H9 (cell line): ENCODE data around the gene PANX2. TPM values are rescaled to one million over a fixed set of nuclear protein-coding genes. Genes with fewer than 3 reads are reported as not detected.

ENCODE experiments used
- DNase-seq: peaks from one replicate; pipeline ENCODE4 v3.0.0-alpha.2; 2017
- H2AFZ ChIP-seq: one replicate; pipeline ENCODE4 v1.6.1; 2013; ENCODE audit warnings: mild to moderate bottlenecking, low read length, control low read depth, moderate library complexity
- H2AK5ac ChIP-seq: 2 replicates; pipeline ENCODE4 v1.6.1; 2013; ENCODE audit warnings: low read length, control low read depth, mixed read lengths; ENCODE audit not compliant: insufficient read length
- H2BK120ac ChIP-seq: one replicate; pipeline ENCODE4 v1.6.1; 2013; ENCODE audit warnings: low read depth, mild to moderate bottlenecking, low read length, control low read depth, inconsistent platforms; ENCODE audit not compliant: poor library complexity, severe bottlenecking
- H2BK12ac ChIP-seq: 2 replicates; pipeline ENCODE4 v1.6.1; 2013; ENCODE audit warnings: low read length, control low read depth, mixed read lengths, low read depth; ENCODE audit not compliant: insufficient read length
- H2BK15ac ChIP-seq: 2 replicates; pipeline ENCODE4 v1.6.1; 2013; ENCODE audit warnings: low read depth, low read length, control low read depth
- H2BK20ac ChIP-seq: one replicate; pipeline ENCODE4 v1.6.1; 2013; ENCODE audit warnings: low read depth, mild to moderate bottlenecking, low read length, control low read depth, inconsistent platforms; ENCODE audit not compliant: poor library complexity, severe bottlenecking
- H2BK5ac ChIP-seq: 2 replicates; pipeline ENCODE4 v1.6.1; 2013; ENCODE audit warnings: low read length, control low read depth, mixed read lengths; ENCODE audit not compliant: insufficient read length
- H3K14ac ChIP-seq: 2 replicates; pipeline ENCODE4 v1.6.1; 2013; ENCODE audit warnings: low read length, control low read depth; ENCODE audit not compliant: insufficient read depth
- H3K18ac ChIP-seq: 2 replicates; pipeline ENCODE4 v1.6.1; 2013; ENCODE audit warnings: low read depth, mild to moderate bottlenecking, mixed read lengths, low read length, control low read depth; ENCODE audit not compliant: insufficient read length
- H3K23ac ChIP-seq: 2 replicates; pipeline ENCODE4 v1.6.1; 2013; ENCODE audit warnings: low read length, control low read depth, mixed read lengths, low read depth; ENCODE audit not compliant: insufficient read length
- H3K23me2 ChIP-seq: 2 replicates; pipeline ENCODE4 v1.6.1; 2013; ENCODE audit warnings: low read depth, mild to moderate bottlenecking, mixed read lengths, low read length, control low read depth; ENCODE audit not compliant: insufficient read length, poor library complexity, severe bottlenecking
- H3K27ac ChIP-seq: 2 replicates; pipeline ENCODE4 v1.5.1; 2013; ENCODE audit warnings: low read length, control low read depth, mixed read lengths, low read depth; ENCODE audit not compliant: insufficient read length
- H3K27me3 ChIP-seq: 2 replicates; pipeline ENCODE4 v1.6.1; 2013; ENCODE audit warnings: low read length, control low read depth, inconsistent platforms; ENCODE audit not compliant: insufficient read depth
- H3K4ac ChIP-seq: 2 replicates; pipeline ENCODE4 v1.6.1; 2013; ENCODE audit warnings: low read depth, mild to moderate bottlenecking, control low read depth, inconsistent platforms, low read length, moderate library complexity
- H3K4me1 ChIP-seq: 2 replicates; pipeline ENCODE4 v1.6.1; 2013; ENCODE audit warnings: low read length, control low read depth, inconsistent platforms; ENCODE audit not compliant: insufficient read depth
- H3K4me2 ChIP-seq: 2 replicates; pipeline ENCODE4 v1.6.1; 2013; ENCODE audit warnings: low read length, control low read depth, mixed read lengths; ENCODE audit not compliant: insufficient read length, insufficient read depth
- H3K56ac ChIP-seq: 2 replicates; pipeline ENCODE4 v1.6.1; 2013; ENCODE audit warnings: low read depth, mild to moderate bottlenecking, mixed read lengths, low read length, control low read depth; ENCODE audit not compliant: insufficient read length
- H3K79me1 ChIP-seq: 2 replicates; pipeline ENCODE4 v1.6.1; 2013; ENCODE audit warnings: low read depth, mild to moderate bottlenecking, moderate library complexity, low read length, control low read depth, inconsistent platforms; ENCODE audit not compliant: insufficient read depth, poor library complexity, severe bottlenecking
- H3K79me2 ChIP-seq: 2 replicates; pipeline ENCODE4 v1.6.1; 2013; ENCODE audit warnings: low read length, control low read depth, inconsistent platforms; ENCODE audit not compliant: insufficient read depth
- H3K9ac ChIP-seq: 2 replicates; pipeline ENCODE4 v1.6.1; 2013; ENCODE audit warnings: low read length, control low read depth, mixed read lengths; ENCODE audit not compliant: insufficient read length; ENCODE audit errors: extremely low read depth
- H3K9me3 ChIP-seq: one replicate; pipeline ENCODE4 v1.6.1; 2013; ENCODE audit warnings: low read depth, low read length, inconsistent platforms; ENCODE audit not compliant: control insufficient read depth
- H3T11ph ChIP-seq: one replicate; pipeline ENCODE4 v1.6.1; 2013; ENCODE audit warnings: mild to moderate bottlenecking, low read length, control low read depth, inconsistent platforms
- H4K20me1 ChIP-seq: one replicate; pipeline ENCODE4 v1.6.1; 2013; ENCODE audit not compliant: control insufficient read depth, insufficient read length, insufficient read depth
- H4K5ac ChIP-seq: 2 replicates; pipeline ENCODE4 v1.6.1; 2013; ENCODE audit warnings: low read depth, mild to moderate bottlenecking, mixed read lengths, low read length, control low read depth; ENCODE audit not compliant: insufficient read length
- H4K8ac ChIP-seq: replicated peaks from 2 replicates; pipeline ENCODE4 v1.6.1; 2013; ENCODE audit warnings: low read length, control low read depth, mixed read lengths, low read depth; ENCODE audit not compliant: insufficient read length
- H4K91ac ChIP-seq: 2 replicates; pipeline ENCODE4 v1.6.1; 2013; ENCODE audit warnings: low read depth, mild to moderate bottlenecking, moderate library complexity, mixed read lengths, low read length, control low read depth; ENCODE audit not compliant: insufficient read length
- H3K27ac Mint-ChIP-seq, 3 experiments: 2 replicates in 2 of 3; 3 replicates in 1 of 3; pipeline ENCODE4 v1.8.0; 2020 to 2021; ENCODE audit warnings: mixed read lengths in 3 of 3, mild to moderate bottlenecking in 1 of 3, moderate library complexity in 1 of 3
- H3K27me3 Mint-ChIP-seq: 2 replicates; pipeline ENCODE4 v1.8.0; 2021; ENCODE audit warnings: low read depth, mild to moderate bottlenecking, moderate library complexity, mixed read lengths
- H3K36me3 Mint-ChIP-seq, 3 experiments: 2 replicates in 2 of 3; 3 replicates in 1 of 3; pipeline ENCODE4 v1.8.0; 2020 to 2021; ENCODE audit warnings: low read depth in 3 of 3, mixed read lengths in 3 of 3; ENCODE audit not compliant: insufficient read depth in 1 of 3
- H3K4me1 Mint-ChIP-seq, 2 experiments: 2 replicates each; pipeline ENCODE4 v1.8.0; 2020; ENCODE audit warnings: mixed read lengths in 2 of 2
- H3K4me3 Mint-ChIP-seq, 2 experiments: 2 replicates in 1 of 2; 3 replicates in 1 of 2; pipeline ENCODE4 v1.8.0; 2020 to 2021; ENCODE audit warnings: mild to moderate bottlenecking in 2 of 2, mixed read lengths in 2 of 2, moderate library complexity in 1 of 2
- H3K9me3 Mint-ChIP-seq, 2 experiments: 2 replicates in 1 of 2; 3 replicates in 1 of 2; pipeline ENCODE4 v1.8.0; 2020; ENCODE audit warnings: mild to moderate bottlenecking in 2 of 2, mixed read lengths in 2 of 2, moderate library complexity in 1 of 2
- WGBS: extraction: QIAGEN DNeasy Blood & Tissue Kit; methylation state at CpG from one replicate; pipeline ENCODE4 v1.1.7; 2013; ENCODE audit warnings: missing lambda C conversion rate, low lambda C conversion rate, mixed read lengths; ENCODE audit not compliant: insufficient read length; ENCODE audit errors: extremely low coverage; 5-methylcytosine and 5-hydroxymethylcytosine counted together
- total RNA-seq: library from RNA; stranded (reverse); gene quantifications from 2 replicates; pipeline ENCODE4 v1.2.1, GENCODE V29; 2021
- TF ChIP-seq, protein P1 (sequence below): fragments of 200-600 bp; sonication (generic); conservative IDR thresholded peaks from 3 replicates; pipeline ENCODE4 v1.8.0; 2021; ENCODE audit warnings: antibody characterized with exemption, mild to moderate bottlenecking

Gene PANX2
- total RNA-seq, 1 experiment from 2014 or later: 8.0 TPM

DNA sequence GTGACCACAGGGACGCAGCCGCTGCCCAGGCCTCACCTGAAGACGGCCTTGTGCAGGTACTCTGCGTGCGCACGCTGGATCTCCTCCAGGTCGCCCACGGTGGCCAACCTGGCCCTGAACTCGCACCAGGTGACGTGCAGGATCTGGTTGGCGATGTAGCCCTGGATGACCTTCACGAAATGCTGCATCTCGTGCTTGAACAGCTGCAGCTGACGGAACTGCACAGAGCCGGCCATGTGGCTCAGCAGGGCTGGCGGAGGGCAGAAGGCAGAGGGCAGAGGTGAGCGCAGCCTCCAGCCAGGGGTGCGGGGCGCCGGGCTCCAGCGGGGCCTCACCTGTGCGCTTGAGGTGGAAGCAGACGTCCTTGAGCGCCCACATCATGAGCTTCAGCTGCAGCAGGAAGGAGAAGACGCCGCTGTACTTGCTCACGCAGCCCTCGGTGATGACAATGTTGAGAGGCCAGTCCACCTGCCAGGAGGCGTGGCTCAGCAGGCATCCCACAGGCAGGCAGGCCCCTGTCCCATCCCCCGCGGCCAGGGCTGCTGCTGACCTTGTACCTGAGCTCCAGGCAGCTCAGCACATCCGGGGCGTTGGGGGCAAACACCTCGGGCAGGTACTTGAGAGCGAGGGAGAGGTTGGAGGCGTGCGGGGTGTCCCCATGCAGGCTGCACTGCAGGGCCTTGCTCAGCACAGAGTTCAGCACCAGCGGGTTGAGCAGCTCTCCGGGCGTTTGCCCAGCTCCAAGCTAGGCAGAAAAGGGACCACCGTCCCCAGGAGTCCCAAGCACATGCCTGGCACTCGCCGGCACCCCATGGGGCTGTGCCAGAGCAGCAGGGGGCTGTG lies 47.8 kb downstream of the PANX2 start:
- no CpG with 5 or more reads among the region's 43 CpGs for WGBS
- no peak overlapping the region for H3K4ac ChIP-seq
- no peak overlapping the region for H2BK5ac ChIP-seq
- Mint-ChIP-seq H3K36me3 (peaks cover 24 to 79% (median 68%) of the 10 kb centered on the region in 3 experiments), H3K9me3 (peaks cover 0 to 2% of the 10 kb centered on the region in 2 experiments; a peak in 1 of 5 replicates), H3K27ac (no peak overlapping the region), H3K4me1 (peaks cover 5 to 9% of the 10 kb centered on the region in 2 experiments), H3K27me3 (no peaks in the 10 kb centered on the region), H3K4me3 (no peak overlapping the region)
- H3K23me2 ChIP-seq: no peaks in the 10 kb centered on the region
- H3K9ac ChIP-seq: no peak overlapping the region
- no peak for DNase-seq
- H2AFZ ChIP-seq: no peak overlapping the region
- no peak overlapping the region for H2AK5ac ChIP-seq
- no peak overlapping the region for H4K5ac ChIP-seq
- no peak overlapping the region for H3K18ac ChIP-seq
- H3K23ac ChIP-seq: no peak overlapping the region
- no peak overlapping the region for H3K27ac ChIP-seq
- H3K79me1 ChIP-seq: no peaks in the 10 kb centered on the region
- no peak overlapping the region for H3K4me2 ChIP-seq
- H3K56ac ChIP-seq: no peak overlapping the region
- peaks cover 3% of the 10 kb centered on the region for H4K20me1 ChIP-seq
- no peaks in the 10 kb centered on the region for H3K27me3 ChIP-seq
- H2BK120ac ChIP-seq: no peak overlapping the region
- no peak overlapping the region for H2BK20ac ChIP-seq
- H2BK15ac ChIP-seq: no peak overlapping the region
- TF ChIP-seq, protein P1, sequence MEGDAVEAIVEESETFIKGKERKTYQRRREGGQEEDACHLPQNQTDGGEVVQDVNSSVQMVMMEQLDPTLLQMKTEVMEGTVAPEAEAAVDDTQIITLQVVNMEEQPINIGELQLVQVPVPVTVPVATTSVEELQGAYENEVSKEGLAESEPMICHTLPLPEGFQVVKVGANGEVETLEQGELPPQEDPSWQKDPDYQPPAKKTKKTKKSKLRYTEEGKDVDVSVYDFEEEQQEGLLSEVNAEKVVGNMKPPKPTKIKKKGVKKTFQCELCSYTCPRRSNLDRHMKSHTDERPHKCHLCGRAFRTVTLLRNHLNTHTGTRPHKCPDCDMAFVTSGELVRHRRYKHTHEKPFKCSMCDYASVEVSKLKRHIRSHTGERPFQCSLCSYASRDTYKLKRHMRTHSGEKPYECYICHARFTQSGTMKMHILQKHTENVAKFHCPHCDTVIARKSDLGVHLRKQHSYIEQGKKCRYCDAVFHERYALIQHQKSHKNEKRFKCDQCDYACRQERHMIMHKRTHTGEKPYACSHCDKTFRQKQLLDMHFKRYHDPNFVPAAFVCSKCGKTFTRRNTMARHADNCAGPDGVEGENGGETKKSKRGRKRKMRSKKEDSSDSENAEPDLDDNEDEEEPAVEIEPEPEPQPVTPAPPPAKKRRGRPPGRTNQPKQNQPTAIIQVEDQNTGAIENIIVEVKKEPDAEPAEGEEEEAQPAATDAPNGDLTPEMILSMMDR: no peak
- no peak overlapping the region for H3T11ph ChIP-seq
- H2BK12ac ChIP-seq: no peak overlapping the region
- no peaks in the 10 kb centered on the region for H3K9me3 ChIP-seq
- peaks cover 3% of the 10 kb centered on the region; the same call in 1 of the 2 replicates for H3K79me2 ChIP-seq
- H3K4me1 ChIP-seq: no peaks in the 10 kb centered on the region
- H4K91ac ChIP-seq: no peak overlapping the region
- no peak overlapping the region for H3K14ac ChIP-seq
- H4K8ac ChIP-seq: no peak overlapping the region
